ENCODE data around the gene C1QTNF4. TPM values are rescaled to one million over a fixed set of nuclear protein-coding genes. Genes with fewer than 3 reads are reported as not detected.

Gene C1QTNF4
- total and polyA plus RNA-seq, 2 of the 4 experiments (the other 2 are of a cell fraction) = 0.12 TPM; not detected in 1

DNA sequence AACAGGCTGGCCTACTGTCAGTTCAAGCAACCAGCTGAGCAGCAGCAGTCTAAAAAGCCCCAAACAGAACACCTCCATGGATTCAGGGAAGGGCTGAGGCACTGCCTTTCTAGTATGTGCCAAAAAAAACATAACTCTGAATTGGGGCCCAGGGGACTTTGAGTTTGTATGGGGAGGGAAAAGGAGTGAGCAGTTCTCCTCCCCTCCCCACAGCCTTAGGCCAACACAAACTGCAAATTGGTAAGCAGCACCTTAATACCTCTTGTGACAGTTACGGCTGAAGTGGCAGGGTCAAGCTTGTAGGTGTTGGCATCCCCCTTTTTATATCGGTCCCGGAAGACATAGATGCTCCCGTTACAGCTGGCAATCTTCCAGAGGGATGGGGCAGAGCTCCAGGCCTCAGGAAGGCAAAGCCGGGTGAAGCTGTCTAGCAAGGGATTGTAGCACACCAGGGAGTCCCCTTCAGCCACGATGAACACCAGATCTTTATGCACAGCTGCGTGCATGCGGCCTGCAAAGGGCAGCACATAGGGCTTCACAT lies 21.4 kb downstream of the C1QTNF4 start:
- H3K4me1 ChIP-seq (ENCODE audit: control insufficient read depth, insufficient read depth, low read length) = peaks cover 12% of the 10 kb centered on the region
- H4K5ac ChIP-seq (ENCODE audit: low read depth, low read length) = no peak overlapping the region
- H2BK120ac ChIP-seq (ENCODE audit: low read depth, low read length) = no peak overlapping the region; the same call in 1 of the 2 replicates
- peaks cover 13% of the 10 kb centered on the region; the same call in 1 of the 2 replicates for H4K20me1 ChIP-seq (ENCODE audit: insufficient read depth, low read length)
- ATAC-seq (ENCODE audit: low read depth) (no peak; the same call in 1 of the 2 replicates), DNase-seq (no peak)
- peak overlapping the region; percentile 55; the same call in 1 of the 2 replicates for H2BK20ac ChIP-seq (ENCODE audit: low read depth, low read length)
- CTCF ChIA-PET = no interaction called here
- H2AK9ac ChIP-seq (replicated peaks; ENCODE audit: low read depth, low read length, poor library complexity) = peak overlapping the region; percentile 67
- peaks cover 14% of the 10 kb centered on the region for H3K9me1 ChIP-seq (ENCODE audit: insufficient read depth, low read length)
- peaks cover 35 to 57% of the 10 kb centered on the region in 2 experiments for H3K79me1 ChIP-seq (ENCODE audit: low read depth in 1 of 2, low read length in 2 of 2)
- no peak overlapping the region for H3K23ac ChIP-seq (ENCODE audit: low read depth, low read length)
- POLR2A ChIA-PET (ENCODE audit: unreplicated experiment) = no interaction called here
- TF ChIP-seq POLR2A (IDR thresholded peaks at IDR 0.05; ENCODE audit: low read depth, low read length) (no peak), CEBPB (IDR thresholded peaks at IDR 0.05; ENCODE audit: low read depth, low read length) (no peak), NFE2L2 (IDR thresholded peaks at IDR 0.05; ENCODE audit: low read depth, low read length) (no peak), RAD21 (IDR thresholded peaks at IDR 0.05; ENCODE audit: low read length) (no peak), FOS (IDR thresholded peaks at IDR 0.05; ENCODE audit: low read depth, low read length) (no peak), MAFK (IDR thresholded peaks at IDR 0.05; ENCODE audit: low read depth, low read length) (no peak), BHLHE40 (IDR thresholded peaks at IDR 0.05; ENCODE audit: low read depth, low read length) (no peak), MAZ (IDR thresholded peaks at IDR 0.05; ENCODE audit: borderline replicate concordance, low read depth, low read length) (no peak), SMC3 (IDR thresholded peaks at IDR 0.05; ENCODE audit: low read depth, low read length) (no peak), CHD1 (IDR thresholded peaks at IDR 0.05; ENCODE audit: low read depth, low read length) (no peak)
- TF ChIP-seq, protein P1, sequence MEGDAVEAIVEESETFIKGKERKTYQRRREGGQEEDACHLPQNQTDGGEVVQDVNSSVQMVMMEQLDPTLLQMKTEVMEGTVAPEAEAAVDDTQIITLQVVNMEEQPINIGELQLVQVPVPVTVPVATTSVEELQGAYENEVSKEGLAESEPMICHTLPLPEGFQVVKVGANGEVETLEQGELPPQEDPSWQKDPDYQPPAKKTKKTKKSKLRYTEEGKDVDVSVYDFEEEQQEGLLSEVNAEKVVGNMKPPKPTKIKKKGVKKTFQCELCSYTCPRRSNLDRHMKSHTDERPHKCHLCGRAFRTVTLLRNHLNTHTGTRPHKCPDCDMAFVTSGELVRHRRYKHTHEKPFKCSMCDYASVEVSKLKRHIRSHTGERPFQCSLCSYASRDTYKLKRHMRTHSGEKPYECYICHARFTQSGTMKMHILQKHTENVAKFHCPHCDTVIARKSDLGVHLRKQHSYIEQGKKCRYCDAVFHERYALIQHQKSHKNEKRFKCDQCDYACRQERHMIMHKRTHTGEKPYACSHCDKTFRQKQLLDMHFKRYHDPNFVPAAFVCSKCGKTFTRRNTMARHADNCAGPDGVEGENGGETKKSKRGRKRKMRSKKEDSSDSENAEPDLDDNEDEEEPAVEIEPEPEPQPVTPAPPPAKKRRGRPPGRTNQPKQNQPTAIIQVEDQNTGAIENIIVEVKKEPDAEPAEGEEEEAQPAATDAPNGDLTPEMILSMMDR (conservative IDR thresholded peaks at IDR 0.05; ENCODE audit: low read depth, low read length) = no peak
- TF ChIP-seq, protein P2, sequence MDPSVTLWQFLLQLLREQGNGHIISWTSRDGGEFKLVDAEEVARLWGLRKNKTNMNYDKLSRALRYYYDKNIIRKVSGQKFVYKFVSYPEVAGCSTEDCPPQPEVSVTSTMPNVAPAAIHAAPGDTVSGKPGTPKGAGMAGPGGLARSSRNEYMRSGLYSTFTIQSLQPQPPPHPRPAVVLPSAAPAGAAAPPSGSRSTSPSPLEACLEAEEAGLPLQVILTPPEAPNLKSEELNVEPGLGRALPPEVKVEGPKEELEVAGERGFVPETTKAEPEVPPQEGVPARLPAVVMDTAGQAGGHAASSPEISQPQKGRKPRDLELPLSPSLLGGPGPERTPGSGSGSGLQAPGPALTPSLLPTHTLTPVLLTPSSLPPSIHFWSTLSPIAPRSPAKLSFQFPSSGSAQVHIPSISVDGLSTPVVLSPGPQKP (IDR thresholded peaks at IDR 0.05; ENCODE audit: borderline replicate concordance, low read depth, low read length) = no peak
- peak overlapping the region; percentile 45 for H3K4ac ChIP-seq (ENCODE audit: low read depth, low read length)
- no peaks in the 10 kb centered on the region for H3K9me3 ChIP-seq (ENCODE audit: control insufficient read depth, insufficient read depth, low read length)
- no peak overlapping the region; the same call in 2 of the 3 replicates for H2BK15ac ChIP-seq (ENCODE audit: low read depth, low read length)
- no peaks in the 10 kb centered on the region for H3K27me3 ChIP-seq (ENCODE audit: control insufficient read depth, insufficient read depth, low read length)
- H4K91ac ChIP-seq (ENCODE audit: insufficient read depth, low read depth, low read length) = no peak overlapping the region
- no TSS peak for BruUV-seq (replicated peaks)
- no peak overlapping the region for H3K56ac ChIP-seq (ENCODE audit: extremely low read depth, insufficient read depth, low read length)
- intact Hi-C loops (cut with micrococcal nuclease) = no loop called here
- no peak overlapping the region for H2AFZ ChIP-seq (replicated peaks; ENCODE audit: low read length, poor library complexity)
- dilution Hi-C loops (cut with HindIII; ENCODE audit: low sequenced_read_pairs, unreplicated experiment) = no loop called here
- peak overlapping the region; percentile 80 for H2BK5ac ChIP-seq (ENCODE audit: low read depth, low read length, poor library complexity, severe bottlenecking)
- H3K4me2 ChIP-seq (ENCODE audit: low read depth, low read length) = no peak overlapping the region
- H2AK5ac ChIP-seq (ENCODE audit: low read depth, low read length) = peak overlapping the region; percentile 70; the same call in 1 of the 2 replicates
- H4K8ac ChIP-seq (ENCODE audit: low read depth in 2 of 2, low read length in 2 of 2) = no peak overlapping the region
- no peak overlapping the region for H3K18ac ChIP-seq (ENCODE audit: low read depth, low read length)
- no peak overlapping the region for H3K4me3 ChIP-seq (ENCODE audit: insufficient read depth, low read depth, low read length)
- no peak overlapping the region for H3K14ac ChIP-seq (replicated peaks; ENCODE audit: low read depth, low read length)
- 48% methylated on average over 3 of the region's 8 CpGs; no CpG with 5 or more reads in 1 of the 2 experiments for WGBS, 2 experiments (ENCODE audit: extremely low coverage in 2 of 2, insufficient read length in 1 of 2)
- in situ Hi-C loops (cut with MboI; ENCODE audit: low sequenced_read_pairs) = no loop called here
- no peak overlapping the region for H3K9ac ChIP-seq (ENCODE audit: low read depth, low read length)
- H3K27ac ChIP-seq (ENCODE audit: insufficient read depth, low read length) = peak overlapping the region; percentile 12; the same call in 1 of the 2 replicates
- H3K36me3 ChIP-seq (ENCODE audit: control insufficient read depth, insufficient read depth, low read length) = peaks cover 32% of the 10 kb centered on the region
